HK-2 (cell line): ENCODE measurements around the gene GDA.

Experiments used
- DNase-seq: peaks from one replicate; pipeline ENCODE4 v3.0.0-alpha.2; 2018; ENCODE audit not compliant: unreplicated experiment

GDA gene

GRCh38 chr9:72150661-72151060 lies 1.4 kb downstream of the GDA start:
- no peak for DNase-seq

DNA sequence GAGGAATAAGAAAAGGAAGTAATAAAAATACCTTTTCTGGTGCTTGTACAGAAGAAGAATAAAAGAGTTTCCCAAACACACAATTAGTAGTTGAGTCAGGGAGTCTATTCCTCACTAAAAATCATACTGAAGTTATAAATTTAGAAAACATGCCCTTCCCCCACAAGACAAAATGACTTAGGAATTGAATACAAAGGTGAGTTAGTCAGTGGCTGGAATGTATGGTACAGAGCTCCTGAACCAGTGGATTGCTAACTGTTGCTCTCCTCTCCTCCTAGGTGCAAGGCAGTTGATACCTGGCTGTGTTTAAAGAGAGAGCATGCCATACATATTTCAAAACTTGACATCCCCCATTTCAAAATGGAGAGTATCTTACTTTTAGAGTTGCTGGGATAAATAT lies 1.9 kb downstream of the GDA start:
- DNase-seq = no peak

GRCh38 chr9:72154468-72155285 lies 5.4 kb downstream of the GDA start:
- peak; percentile 1 for DNase-seq

DNA sequence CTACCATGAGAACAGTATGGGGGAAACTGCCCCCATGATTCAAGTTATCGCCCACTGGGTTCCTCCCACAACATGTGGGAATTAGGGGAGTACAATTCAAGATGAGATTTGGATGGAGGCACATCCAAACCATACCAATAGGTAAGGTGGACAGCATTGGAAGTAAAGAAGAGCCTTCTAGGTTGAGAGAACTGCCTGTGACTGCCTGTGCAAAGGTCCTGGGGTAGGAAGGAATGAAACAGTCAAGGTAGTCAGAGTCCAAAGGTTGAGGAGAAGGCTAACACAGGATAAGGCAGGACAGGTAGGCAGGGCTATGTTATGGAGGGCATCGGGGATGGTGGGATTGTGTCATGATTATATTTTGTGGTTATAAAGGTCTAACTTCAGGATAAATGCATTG lies 6.1 kb downstream of the GDA start:
- DNase-seq = no peak

- no peak for DNase-seq
Observed at GRCh38 chr9:72156586-72156985, 7.3 kb downstream of the GDA start.

DNA sequence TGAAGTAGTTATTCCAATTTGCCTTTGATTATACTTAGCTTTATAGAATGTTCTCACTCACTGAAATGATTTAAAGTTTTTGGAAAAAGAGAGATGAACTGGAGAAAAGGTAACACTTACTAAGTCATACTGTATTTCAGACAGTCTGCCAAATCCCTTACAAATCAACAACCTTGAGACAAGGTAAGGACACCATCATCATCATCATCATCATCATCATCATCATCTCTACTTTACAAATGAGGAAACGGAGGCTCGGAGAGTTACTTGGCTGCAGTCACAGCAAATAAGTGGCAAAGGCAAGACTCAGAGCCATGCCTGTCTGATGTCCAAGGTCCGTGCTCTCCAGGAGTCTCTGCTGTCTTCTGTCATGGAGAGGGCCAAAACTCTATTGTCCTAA lies 9.4 kb downstream of the GDA start:
- DNase-seq = no peak

DNA sequence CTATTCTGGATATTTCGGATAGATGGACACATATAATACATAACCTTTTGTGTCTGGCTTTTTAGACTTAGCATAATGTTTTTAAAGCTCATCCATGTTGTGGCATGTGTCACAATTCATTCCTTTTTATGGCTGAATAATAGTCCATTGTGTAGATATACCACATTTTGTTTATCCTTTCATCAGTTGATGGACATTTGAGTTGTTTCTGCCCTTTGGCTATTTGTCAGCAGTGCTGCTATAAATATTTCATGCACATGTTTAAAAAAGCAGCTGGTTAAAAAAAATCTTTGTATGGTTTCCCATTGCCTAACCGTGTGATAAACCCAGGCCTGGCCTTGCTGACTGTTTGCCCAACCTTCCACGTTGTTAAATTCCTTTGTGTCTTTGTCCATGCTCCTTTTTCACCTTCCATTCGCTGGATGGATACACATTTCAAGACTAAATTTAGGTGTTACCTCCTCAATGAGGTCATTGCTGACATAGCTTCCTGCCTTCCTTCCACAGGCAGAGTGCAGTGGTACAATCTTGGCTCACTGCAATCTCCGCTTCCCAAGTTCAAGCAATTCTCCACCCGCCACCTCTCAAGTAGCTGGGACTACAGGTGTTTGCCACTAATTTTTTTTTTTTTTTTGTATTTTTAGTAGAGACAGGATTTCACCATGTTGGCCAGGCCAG lies 11.3 kb downstream of the GDA start:
- no peak for DNase-seq

DNA sequence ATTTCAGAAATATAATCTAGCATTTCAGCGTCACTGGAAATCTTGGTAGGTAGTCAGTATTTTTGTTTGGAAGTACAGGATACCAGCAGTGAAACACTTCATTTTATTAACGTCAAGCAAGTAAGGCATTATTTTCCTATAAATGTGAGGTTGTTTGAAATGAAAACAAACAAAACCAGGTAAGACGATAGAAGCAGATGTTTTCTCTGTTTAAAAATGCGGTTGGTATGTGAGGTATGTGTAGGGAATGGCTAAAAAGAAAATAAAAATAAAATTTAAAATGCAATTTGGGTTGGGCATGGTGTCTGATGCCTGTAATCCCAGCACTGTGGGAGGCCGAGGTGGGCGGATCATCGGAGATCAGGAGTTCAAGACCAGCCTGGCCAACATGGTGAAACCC lies 16.1 kb downstream of the GDA start:
- DNase-seq = no peak

GRCh38 chr9:72165821-72166547 lies 16.7 kb downstream of the GDA start:
- DNase-seq = no peak

DNA sequence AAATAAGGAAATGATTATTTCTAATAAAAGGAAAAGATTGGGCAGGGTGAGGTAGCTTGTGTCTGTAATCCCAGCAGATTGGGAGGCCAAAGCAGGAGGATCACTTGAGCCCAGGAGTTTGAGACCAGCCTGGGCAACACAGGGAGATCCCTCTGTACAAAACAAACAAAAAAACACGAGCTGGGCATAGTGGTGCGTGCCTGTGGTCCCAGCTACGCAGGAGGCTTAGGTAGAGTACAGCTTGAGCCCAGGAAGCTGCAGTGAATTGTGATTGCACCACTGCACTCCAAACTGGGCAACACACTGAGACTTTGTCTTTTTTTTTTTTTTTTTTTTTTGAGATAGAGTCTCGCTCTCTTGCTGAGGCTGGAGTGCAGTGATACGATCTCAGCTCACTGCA lies 18.8 kb downstream of the GDA start:
- no peak for DNase-seq

DNA sequence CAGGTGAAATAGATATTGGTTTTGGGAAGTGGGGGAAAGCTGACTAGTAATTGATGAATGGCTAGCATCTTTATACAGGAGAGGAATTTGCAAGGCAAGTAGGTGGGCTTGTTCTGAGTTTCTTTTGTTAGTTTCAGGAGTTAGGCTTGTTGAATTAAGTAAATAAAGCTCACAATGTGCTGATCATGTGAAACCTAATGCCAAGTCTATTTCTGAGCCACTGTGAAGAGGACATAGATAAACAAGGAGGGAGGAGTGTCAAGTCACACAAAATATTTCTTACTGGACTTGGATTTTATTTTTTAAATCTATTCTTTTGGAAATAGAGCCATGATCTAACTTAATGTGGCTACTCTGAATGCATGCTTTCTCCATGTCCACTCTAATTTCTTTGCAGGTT lies 19.9 kb downstream of the GDA start:
- DNase-seq = no peak

GRCh38 chr9:72173080-72173479 lies 23.8 kb downstream of the GDA start:
- DNase-seq = no peak

DNA sequence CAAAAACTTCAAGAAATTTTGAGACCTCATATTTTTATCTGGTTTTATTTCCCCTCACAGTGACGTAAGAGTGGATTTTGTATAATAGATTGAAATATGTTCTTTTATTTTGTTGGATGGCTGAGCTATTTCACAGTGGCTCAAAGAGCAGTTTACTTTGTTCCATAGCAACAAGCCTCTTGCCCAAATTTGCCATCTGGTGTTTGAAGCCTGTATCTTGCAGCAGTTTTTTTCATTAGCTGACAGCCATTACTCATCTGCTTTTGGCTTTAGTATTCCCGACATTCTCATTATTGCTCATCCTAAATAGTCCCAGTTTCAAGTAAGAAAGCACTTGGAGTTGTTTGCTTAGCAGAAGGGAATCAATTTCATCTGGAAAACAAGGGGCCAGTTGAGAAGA lies 36.3 kb downstream of the GDA start:
- no peak for DNase-seq

GRCh38 chr9:72187121-72187695 lies 38.0 kb downstream of the GDA start:
- DNase-seq = no peak

DNA sequence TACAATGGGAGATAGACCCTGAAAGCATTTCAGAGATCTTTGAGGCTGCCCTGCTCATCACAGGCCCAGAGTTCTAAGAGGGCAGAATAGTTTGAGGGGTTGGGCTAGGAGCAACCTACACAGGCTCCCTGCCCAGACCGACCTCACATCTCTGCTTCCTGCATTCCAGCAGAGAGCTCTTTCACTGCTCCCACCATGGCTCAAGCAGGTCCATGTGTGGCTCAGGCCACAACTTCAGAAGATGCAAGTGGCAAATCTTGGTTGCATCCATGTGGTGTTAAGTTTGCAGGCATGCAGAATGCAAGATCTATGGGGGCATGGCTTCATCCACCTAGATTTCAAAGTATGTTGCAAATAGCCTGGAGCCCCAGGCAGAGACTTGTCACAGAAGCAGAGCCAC lies 39.0 kb downstream of the GDA start:
- no peak for DNase-seq

GRCh38 chr9:72193478-72193881 lies 44.2 kb downstream of the GDA start:
- DNase-seq = no peak

GRCh38 chr9:72199238-72199637 lies 50.0 kb downstream of the GDA start:
- DNase-seq = no peak

DNA sequence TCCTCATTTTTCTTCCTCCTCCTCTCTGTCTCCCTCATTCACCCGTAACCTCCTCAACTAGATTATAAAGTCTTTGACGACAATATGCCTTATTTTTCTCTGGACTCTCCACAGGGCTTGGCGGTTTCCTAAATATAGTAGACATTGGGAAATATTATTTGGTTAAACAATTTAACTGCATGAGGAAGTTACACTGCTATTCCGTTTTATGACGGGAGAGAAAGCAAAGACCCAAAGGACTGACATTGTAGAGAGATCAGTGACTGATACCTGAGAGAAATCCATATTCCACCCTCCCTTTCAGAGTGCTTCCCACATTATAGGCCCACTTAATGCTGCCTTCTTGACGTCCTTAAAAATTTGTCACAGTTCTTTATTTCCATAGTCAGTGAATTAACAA lies 51.2 kb downstream of the GDA start:
- no peak for DNase-seq

DNA sequence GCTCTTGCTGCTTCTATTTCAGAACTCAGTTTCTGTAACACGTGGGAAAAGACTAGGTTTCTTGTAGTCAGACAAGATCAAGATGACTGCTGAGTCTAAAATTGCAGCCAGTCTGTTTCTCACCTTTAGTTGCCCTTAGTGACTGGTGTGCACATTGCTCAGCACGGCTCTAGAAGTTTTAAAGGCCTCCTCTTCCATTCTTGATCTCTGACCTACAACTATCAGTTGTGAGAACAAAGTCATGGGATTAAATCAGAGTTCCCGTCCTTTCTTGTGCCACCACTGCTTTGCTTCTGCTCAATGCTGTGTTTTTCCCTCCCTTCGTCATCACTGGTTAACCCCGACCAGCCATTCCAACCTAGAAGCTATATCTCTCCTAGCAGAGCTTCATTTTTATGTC lies 52.8 kb downstream of the GDA start:
- DNase-seq = no peak

GRCh38 chr9:72203205-72203803 lies 54.1 kb downstream of the GDA start:
- peak; percentile 0 for DNase-seq

DNA sequence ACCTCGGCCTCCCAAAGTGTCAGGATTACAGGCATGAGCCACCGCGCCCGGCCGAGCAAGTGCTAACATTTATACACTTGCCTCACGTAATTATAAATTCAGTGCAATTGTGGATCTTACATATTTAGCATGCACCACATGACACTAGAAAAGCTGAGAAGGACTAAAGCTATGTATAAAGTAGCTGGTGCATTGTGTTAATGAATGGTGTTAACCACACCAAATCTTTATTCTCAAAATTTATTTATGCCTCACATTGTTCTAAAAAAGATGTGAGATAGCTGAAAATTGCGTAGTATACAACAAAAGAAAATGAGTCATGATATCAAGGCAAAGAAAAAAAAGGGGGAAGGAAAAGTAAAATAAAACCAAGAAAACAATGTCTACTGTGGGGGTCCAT lies 54.8 kb downstream of the GDA start:
- DNase-seq = no peak

DNA sequence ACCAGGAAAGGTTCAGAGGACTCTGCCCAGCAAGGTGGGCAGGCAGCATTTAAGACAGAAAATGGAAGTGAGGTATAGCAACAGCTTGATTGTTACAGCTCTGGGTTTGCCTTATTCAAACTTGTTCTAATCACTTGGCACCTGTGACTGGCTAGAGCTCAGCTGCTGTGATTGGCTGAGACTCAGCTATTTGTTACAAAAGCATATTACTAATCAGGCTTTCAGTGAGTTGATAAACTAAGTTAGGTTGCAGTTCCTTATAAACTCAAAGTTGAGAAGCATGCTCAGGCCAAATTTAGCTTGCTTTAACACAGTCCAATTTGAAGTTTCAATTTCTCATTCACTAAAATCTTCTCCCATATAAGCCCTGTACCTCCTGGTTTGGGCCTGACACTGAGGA lies 56.3 kb downstream of the GDA start:
- no peak for DNase-seq
